ENCODE measurements around the gene KLF16. TPM values are rescaled to one million over a fixed set of nuclear protein-coding genes. Genes with fewer than 3 reads are reported as not detected.

The KLF16 gene
- 1.3 and 2.5 TPM in 2 replicates for total RNA-seq

GRCh38 chr19:1863328-1863637 lies at the start of gene KLF16:
TSS of gene KLF16 (minus strand) at chr19:1863579. CDS start at chr19:1863497, 82 bp downstream.

GRCh38 chr19:1905110-1905862 lies 41.9 kb upstream of the KLF16 start, which contains the start of the genes ADAT3 and SCAMP4:
TSS of gene ADAT3 (plus strand) at chr19:1905399. CDS start at chr19:1912048, 6,649 bp downstream.
TSS of gene SCAMP4 (plus strand) at chr19:1905399. CDS start at chr19:1915020, 9,621 bp downstream.

GRCh38 chr19:1885398-1886119 lies 22.2 kb upstream of the KLF16 start, which contains the start of gene ABHD17A:
TSS of gene ABHD17A (minus strand) at chr19:1885496. CDS start at chr19:1881566, 3,930 bp downstream.

GRCh38 chr19:1848399-1849131 lies 14.8 kb downstream of the KLF16 start, which contains the start of gene REXO1:
TSS of gene REXO1 (minus strand) at chr19:1848483. CDS start at chr19:1848358, 125 bp downstream.

GRCh38 chr19:1811942-1812425 lies 51.4 kb downstream of the KLF16 start, which contains the start of gene ATP8B3:
TSS of gene ATP8B3 (minus strand) at chr19:1812276. CDS start at chr19:1811736, 540 bp downstream.

Other genes starting within 250 kb of the KLF16 start
- 33.4 and 49.2 TPM in 2 replicates for gene TCF3, start 211.0 kb downstream of the KLF16 start, total RNA-seq
- gene ONECUT3, start 110.1 kb downstream of the KLF16 start, total RNA-seq, result not detected in 2 replicates
- gene ATP8B3, start 51.3 kb downstream of the KLF16 start, total RNA-seq, result 0.95 and 1.9 TPM in 2 replicates
- 2.4 and 3.3 TPM in 2 replicates for gene REXO1, start 15.1 kb downstream of the KLF16 start, total RNA-seq
- 85.9 and 88.2 TPM in 2 replicates for gene ABHD17A, start 21.9 kb upstream of the KLF16 start, total RNA-seq
- 1.4 and 1.7 TPM in 2 replicates for gene ADAT3, start 41.8 kb upstream of the KLF16 start, total RNA-seq
- gene SCAMP4, start 41.8 kb upstream of the KLF16 start, total RNA-seq, result 14.1 and 24.0 TPM in 2 replicates
- 39.4 and 62.3 TPM in 2 replicates for gene CSNK1G2, start 77.6 kb upstream of the KLF16 start, total RNA-seq
- 55.0 and 66.6 TPM in 2 replicates for gene BTBD2, start 152.1 kb upstream of the KLF16 start, total RNA-seq
- 77.2 and 206 TPM in 2 replicates for gene MKNK2, start 187.7 kb upstream of the KLF16 start, total RNA-seq
- 12.1 and 19.2 TPM in 2 replicates for gene MOB3A, start 232.7 kb upstream of the KLF16 start, total RNA-seq
- 1.7 and 1.9 TPM in 2 replicates for gene IZUMO4, start 233.3 kb upstream of the KLF16 start, total RNA-seq

All from bronchial smooth muscle cell (primary cell).